IgD-negative memory B cell (primary cell): ENCODE data around the gene PMEPA1. TPM values are rescaled to one million over a fixed set of nuclear protein-coding genes. Genes with fewer than 3 reads are reported as not detected.

ENCODE experiments used
- H3K27ac Mint-ChIP-seq, 3 donors: one replicate each; pipeline ENCODE4 v1.8.0; 2020 to 2022; ENCODE audit warnings: mild to moderate bottlenecking in 3 of 3, mixed read lengths in 3 of 3, moderate library complexity in 1 of 3
- H3K27me3 Mint-ChIP-seq: one replicate; pipeline ENCODE4 v1.8.0; 2021; ENCODE audit warnings: mixed read lengths
- H3K36me3 Mint-ChIP-seq: one replicate; pipeline ENCODE4 v1.8.0; 2020; ENCODE audit warnings: mild to moderate bottlenecking, mixed read lengths
- H3K4me1 Mint-ChIP-seq, 3 donors: one replicate each; pipeline ENCODE4 v1.8.0; 2020 to 2022; ENCODE audit warnings: mixed read lengths in 3 of 3, mild to moderate bottlenecking in 1 of 3
- H3K4me3 Mint-ChIP-seq, 4 donors: one replicate each; pipeline ENCODE4 v1.8.0; 2020 to 2022; ENCODE audit warnings: mild to moderate bottlenecking in 4 of 4, mixed read lengths in 4 of 4, moderate library complexity in 3 of 4
- H3K9me3 Mint-ChIP-seq, 3 donors: one replicate each; pipeline ENCODE4 v1.8.0; 2020 to 2021; ENCODE audit warnings: mixed read lengths in 3 of 3, mild to moderate bottlenecking in 1 of 3
- polyA plus RNA-seq: library from polyadenylated mRNA; unstranded; fragments of 300-500 nt; fragmentation: Illumina TruSeq; gene quantifications from one replicate; pipeline ENCODE4 v1.2.3, GENCODE V29; 2021

PMEPA1 gene
- polyA plus RNA-seq, 1 donor from 2014 or later = 7.0 TPM

DNA sequence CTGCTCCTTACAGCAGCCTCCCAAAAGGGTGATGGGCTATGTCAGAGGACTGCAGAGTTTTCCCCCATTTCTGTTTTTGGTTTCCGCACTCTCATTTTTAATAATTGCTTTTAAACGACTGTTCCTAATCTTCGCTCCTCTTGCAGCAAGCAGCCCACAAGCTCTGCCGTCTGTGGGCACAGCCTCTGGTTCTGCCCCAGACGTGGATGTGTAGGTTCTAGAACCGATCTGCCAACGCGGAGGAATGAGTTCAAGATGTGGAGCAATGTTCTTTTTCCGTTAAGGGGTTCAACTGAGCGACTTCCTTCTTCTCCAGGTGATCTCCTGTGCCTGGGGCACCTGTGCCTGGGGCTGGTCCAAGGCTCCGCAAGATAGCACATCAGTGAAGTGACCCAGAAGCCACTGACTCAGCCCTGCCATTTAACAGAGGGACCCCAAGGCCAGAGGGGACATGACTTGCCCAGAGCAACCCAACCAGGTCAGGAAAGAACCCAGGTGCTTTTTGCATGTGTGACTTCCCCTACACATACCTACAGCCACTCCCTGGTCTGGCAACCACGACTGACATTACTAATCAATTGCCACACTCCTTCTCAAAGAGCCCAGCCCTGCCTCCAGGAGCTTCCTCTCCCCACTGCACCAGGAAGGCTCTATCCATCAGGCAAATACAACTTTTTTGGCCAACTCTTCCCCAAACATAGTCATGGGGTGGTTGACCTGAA is 22.7 kb downstream of the PMEPA1 start:
- Mint-ChIP-seq H3K4me1 (peaks cover 54 to 55% (median 54%) of the 10 kb centered on the region in 3 donors), H3K9me3 (no peaks in the 10 kb centered on the region), H3K36me3 (no peaks in the 10 kb centered on the region), H3K4me3 (peak overlapping the region in 3 of 4 donors; percentile 56 to 73 (median 61)), H3K27me3 (peaks cover 36% of the 10 kb centered on the region), H3K27ac (peak overlapping the region; percentile 12 to 82 (median 69))

DNA sequence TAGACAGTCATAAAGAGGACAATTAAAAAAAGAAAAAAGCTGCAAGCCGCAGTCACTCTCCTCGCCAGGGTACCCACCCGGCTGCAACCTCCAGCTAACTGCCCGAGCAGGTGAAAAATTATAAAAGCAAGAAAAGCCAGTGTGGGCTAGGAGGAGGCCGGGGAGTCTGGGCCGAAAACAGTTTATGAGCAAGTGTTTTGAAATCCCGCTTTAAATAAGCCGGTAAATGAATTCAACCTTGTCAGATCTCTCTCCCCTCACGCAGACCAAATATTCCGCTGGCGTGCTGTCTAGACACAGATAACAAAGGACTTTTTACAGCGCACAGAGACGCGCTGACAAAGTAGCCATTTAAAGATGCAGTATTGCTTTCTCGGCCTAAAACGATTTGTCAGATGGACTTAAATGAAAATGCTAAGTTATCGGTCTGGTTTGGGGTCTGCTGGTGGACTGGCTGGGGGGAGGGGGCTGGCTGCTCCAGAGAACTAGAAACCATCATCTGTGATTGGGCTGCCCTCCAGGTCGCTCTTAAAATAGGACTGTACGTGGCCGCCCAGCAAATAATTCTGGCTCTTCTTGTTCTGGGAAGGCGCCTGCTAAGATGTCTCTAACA is 24.6 kb downstream of the PMEPA1 start:
- Mint-ChIP-seq H3K4me1 (peaks cover 62 to 66% (median 65%) of the 10 kb centered on the region in 3 donors), H3K27ac (no peak overlapping the region), H3K4me3 (peak overlapping the region in 3 of 4 donors; percentile 56 to 80 (median 79)), H3K36me3 (no peaks in the 10 kb centered on the region), H3K27me3 (peaks cover 40% of the 10 kb centered on the region), H3K9me3 (peaks cover 0 to 2% (median 0%) of the 10 kb centered on the region in 3 donors)

DNA sequence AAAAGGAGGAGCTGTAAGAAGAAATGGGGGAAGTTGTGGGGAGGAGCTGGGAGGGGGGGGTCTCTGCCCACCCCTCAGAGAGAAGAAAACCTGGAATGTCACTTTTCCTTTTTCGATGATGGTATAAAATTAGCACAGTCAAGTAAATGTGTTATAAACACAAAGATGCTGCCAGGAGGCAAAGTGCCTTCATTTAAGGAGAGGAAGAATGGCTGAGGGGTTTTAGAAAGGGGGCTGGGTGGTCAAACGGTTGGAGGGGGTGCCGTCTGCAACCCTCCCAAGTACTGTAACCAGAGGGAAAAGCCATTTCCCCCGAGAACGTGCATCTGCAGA is 25.0 kb downstream of the PMEPA1 start:
- no peak overlapping the region for H3K27ac Mint-ChIP-seq
- H3K9me3 Mint-ChIP-seq = peaks cover 0 to 2% (median 0%) of the 10 kb centered on the region in 3 donors
- H3K36me3 Mint-ChIP-seq = no peaks in the 10 kb centered on the region
- H3K4me3 Mint-ChIP-seq = peak overlapping the region; percentile 8 to 80 (median 68)
- H3K27me3 Mint-ChIP-seq = peaks cover 40% of the 10 kb centered on the region
- H3K4me1 Mint-ChIP-seq = peaks cover 66 to 71% (median 69%) of the 10 kb centered on the region in 3 donors

DNA sequence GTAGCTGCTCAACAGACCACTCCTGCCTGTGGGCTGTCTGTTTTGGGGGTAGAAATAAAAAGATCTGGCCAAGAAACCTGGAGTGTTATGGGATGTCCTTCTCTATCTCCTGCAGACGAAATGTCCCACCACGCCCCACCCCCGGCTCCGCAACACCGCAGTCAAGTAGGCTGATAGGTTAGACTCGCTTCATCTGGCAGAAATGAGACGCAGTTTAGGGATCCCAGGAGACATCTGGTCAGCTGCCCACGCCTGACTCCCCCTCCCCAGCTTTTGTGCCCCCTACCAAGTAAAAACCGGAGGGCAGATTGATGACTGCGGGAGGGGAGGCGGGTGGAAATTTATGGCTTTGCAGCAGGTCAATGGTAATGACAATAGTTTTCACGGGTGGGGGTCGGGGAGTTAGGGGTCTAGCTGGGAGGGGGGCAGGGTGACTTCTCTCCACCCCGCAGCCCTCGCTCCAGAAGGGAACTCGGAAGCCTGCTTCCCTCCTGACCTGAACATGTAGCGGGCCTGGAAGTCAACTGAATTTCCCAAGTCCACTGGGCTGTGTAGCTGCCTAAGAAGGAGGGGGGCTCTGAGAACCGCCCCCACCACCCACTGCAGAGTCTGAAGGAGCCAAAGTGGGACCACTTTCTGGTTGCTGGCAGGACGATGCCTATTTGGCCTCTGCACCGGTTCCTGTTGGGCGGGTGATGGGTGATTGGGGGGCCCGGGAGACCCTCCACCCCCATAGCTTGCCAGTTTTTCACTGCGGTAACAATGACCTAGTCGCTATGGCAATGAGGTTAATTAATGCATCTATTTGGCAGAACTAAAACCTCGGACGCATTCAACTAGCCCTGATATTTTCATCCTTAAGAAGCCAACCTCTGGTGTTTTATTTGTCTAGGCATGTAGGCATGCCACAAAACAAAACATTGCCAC is 25.7 kb downstream of the PMEPA1 start:
- Mint-ChIP-seq H3K27ac (peak overlapping the region in 2 of 3 donors; percentile 89 to 90), H3K4me1 (peaks cover 66 to 77% (median 74%) of the 10 kb centered on the region in 3 donors), H3K4me3 (peak overlapping the region in 3 of 4 donors; percentile 8 to 80 (median 77)), H3K9me3 (peaks cover 0 to 2% (median 0%) of the 10 kb centered on the region in 3 donors), H3K27me3 (peaks cover 40% of the 10 kb centered on the region), H3K36me3 (no peaks in the 10 kb centered on the region)

DNA sequence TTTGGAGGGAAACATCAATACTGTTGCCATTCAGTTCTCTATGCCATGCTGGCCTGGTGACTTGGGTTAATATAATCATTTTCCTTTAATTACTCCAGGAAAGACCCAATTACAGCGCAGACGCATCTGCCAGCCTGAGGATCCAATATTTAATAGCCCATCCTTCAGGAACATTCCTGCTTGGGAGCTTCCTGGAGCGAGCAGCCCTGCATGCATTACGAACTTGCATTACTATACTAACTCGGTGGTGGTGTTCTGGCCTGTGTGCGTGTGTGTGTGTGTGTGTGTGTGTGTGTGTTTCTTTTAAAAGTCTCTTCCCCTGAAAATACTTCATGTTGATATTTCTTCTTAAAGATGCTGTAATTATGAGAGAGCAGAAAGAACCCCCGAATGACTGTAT is 26.5 kb downstream of the PMEPA1 start:
- peak overlapping the region in 2 of 3 donors; percentile 89 to 90 for H3K27ac Mint-ChIP-seq
- H3K4me1 Mint-ChIP-seq = peaks cover 70 to 80% (median 77%) of the 10 kb centered on the region in 3 donors
- H3K27me3 Mint-ChIP-seq = peaks cover 44% of the 10 kb centered on the region
- peaks cover 0 to 2% (median 0%) of the 10 kb centered on the region in 3 donors for H3K9me3 Mint-ChIP-seq
- peak overlapping the region; percentile 70 to 95 (median 84) for H3K4me3 Mint-ChIP-seq
- no peaks in the 10 kb centered on the region for H3K36me3 Mint-ChIP-seq

DNA sequence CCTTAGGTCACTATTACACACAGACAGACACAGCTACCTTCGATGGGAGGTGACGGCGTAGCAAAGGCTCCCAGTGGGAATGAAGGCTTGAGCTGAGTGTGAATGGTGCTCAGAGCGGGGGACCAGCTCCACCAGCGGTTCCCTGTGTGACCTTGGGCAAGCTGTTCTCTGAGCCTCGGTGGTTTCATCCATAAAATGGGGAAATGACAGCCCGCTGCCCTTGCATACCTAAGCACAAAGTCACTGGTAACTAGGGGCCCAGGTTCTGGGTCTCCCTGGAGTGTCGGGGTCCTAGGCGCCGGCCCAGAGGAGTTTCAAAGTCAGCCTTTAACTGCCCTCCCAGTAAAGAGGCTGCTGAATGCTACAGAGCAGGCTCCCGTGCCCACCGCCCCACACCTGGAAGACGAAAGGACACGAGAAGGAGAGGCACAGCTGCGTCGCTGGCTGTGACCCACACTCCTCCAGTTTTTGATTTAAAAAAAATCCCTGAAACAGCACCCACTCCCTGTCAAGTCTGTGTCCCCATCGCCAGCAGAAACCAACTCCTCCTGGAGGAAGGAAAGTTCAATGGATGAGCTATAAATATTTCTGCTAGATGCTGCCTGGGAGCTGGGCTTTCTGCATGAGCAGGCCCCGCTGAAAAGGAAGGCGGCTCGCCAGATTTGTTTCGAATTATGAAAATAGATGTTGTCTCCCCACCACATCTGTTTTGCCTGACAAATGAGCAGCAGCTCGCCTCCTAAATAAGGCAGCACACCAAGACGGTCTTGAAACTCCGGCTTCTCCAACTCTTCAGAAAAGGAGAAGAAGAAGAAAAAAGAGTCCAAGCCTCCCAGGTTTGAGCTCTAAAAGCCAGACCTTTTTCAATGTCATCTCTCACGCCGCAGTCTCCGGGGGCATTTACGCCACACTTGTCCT is 27.4 kb downstream of the PMEPA1 start:
- Mint-ChIP-seq H3K27ac (peak overlapping the region; percentile 89 to 95 (median 90)), H3K4me1 (peaks cover 69 to 78% (median 77%) of the 10 kb centered on the region in 3 donors), H3K9me3 (peaks cover 0 to 2% (median 0%) of the 10 kb centered on the region in 3 donors), H3K36me3 (no peaks in the 10 kb centered on the region), H3K27me3 (peaks cover 45% of the 10 kb centered on the region), H3K4me3 (peak overlapping the region; percentile 70 to 95 (median 84))

DNA sequence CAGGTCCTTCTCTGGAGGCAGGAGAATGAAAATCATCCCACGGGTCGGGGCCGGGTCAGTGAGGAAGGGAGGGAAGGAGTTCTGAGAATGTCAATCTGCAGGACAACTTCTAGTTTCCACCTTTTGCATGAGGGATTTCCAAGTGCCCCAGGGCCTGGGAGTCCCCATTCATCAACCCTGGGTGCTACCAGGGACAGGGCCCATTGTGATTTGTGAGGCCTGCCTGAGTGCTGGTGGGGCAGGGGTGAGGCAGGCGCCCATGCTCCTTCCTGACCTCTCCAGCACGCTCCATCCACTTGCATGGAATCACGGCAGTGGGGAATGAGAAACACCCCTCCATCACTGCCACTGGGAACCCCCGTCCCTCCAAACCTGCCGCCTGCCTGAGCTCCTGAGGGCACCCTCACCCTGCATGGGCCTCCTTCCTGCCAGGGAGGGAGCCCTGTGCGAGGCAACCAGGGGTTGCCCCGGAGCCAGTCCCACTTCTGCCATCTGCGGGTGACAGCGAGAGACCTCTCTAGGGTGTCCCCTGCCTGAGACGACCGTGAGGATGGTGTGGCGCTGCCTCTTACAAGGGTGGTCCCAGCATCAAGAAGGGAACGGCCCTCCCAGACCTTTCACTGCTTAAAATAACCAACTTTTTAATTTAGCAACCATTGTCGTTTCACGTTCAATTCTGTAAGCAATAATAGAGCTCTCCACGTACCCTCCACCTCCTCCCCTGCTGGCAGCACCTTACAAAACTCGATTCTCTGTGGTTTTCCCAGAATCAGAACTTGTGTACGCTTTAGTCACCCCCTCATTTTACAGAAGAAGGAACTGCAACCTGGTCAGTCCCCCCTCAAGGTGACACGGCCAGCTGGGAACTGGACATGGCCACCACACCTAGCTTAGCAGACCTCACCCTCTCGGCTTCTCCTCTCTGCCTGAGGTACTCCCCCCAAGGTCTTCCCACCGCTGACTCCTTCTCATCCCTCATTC is 28.6 kb downstream of the PMEPA1 start:
- Mint-ChIP-seq H3K4me1 (peaks cover 67 to 81% (median 80%) of the 10 kb centered on the region in 3 donors), H3K27ac (peak overlapping the region; percentile 89 to 95 (median 90)), H3K9me3 (peaks cover 0 to 2% (median 0%) of the 10 kb centered on the region in 3 donors), H3K4me3 (peak overlapping the region; percentile 70 to 95 (median 90)), H3K27me3 (peaks cover 42% of the 10 kb centered on the region), H3K36me3 (no peaks in the 10 kb centered on the region)

DNA sequence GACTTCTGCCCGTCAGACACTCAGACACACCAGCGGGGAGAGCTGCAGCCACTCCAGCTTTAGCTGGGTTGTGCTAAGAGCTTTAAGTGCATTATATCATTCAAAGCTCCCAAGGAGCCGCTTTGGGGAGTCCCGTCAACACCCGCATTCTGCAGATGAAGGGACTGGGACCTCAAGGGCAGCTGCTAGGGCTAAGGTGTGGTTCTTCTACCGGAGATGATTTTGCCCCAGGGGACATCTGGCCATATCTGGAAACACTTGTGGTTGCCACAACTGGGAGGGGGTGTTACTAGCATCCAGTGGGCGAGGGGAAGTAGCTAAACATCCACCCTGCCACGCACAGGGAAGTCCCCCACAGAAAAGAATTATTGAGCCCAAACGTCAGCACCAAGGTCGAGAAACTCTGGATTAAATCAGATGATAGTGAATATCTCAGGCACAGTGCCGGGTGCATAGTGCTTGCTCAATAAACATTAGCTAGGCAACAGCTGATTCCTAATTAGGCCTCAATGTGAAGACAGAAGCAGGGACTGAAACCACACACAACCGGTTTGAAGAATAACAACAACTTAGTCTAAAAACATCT is 29.6 kb downstream of the PMEPA1 start:
- H3K36me3 Mint-ChIP-seq = no peaks in the 10 kb centered on the region
- peak overlapping the region; percentile 70 to 95 (median 82) for H3K4me3 Mint-ChIP-seq
- H3K9me3 Mint-ChIP-seq = peaks cover 0 to 2% (median 0%) of the 10 kb centered on the region in 3 donors
- peaks cover 36% of the 10 kb centered on the region for H3K27me3 Mint-ChIP-seq
- peaks cover 62 to 79% (median 77%) of the 10 kb centered on the region in 3 donors for H3K4me1 Mint-ChIP-seq
- H3K27ac Mint-ChIP-seq = peak overlapping the region; percentile 89 to 95 (median 90)

DNA sequence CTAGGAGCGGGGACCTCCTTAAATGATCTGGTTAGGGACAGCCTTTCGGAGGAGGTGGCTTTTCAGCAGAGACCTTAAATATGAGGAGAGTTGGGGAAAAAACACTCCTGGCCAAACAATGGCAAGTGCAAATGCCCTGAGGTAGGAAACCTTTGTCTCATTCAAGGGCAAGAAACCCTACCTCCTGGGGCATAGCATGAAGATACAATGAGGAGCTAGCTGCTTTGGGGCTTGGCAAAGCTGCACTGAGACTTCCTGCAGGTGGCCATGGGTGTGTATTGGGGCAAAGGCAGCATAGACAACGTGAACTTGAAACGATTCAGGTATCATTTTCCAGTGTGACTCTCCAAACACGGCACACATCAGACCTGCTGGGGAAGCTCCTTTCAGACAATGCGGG is 30.7 kb downstream of the PMEPA1 start:
- Mint-ChIP-seq H3K4me3 (peak overlapping the region; percentile 70 to 95 (median 82)), H3K4me1 (peaks cover 56 to 74% (median 70%) of the 10 kb centered on the region in 3 donors)

DNA sequence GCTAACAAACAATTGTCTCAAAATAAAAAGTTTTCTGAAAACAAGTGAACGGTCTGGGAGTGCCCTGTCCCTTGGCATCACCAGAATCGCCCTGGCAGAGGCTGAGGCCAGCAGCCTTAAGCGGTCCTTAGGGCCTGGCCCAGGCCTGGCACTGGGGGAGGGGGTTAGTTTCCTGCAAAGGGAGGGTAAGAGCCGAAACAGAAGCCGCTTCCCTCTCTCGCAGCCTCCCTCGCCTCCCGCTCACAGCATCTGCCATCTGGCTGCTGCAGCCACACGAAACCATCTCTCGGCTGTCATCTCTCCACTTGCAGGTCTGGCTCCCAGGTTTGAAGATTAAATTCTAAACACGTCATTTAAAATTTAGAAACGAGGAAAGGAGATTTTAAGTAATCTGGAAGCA is 31.5 kb downstream of the PMEPA1 start:
- Mint-ChIP-seq H3K27me3 (peaks cover 29% of the 10 kb centered on the region), H3K9me3 (peaks cover 0 to 2% (median 0%) of the 10 kb centered on the region in 3 donors), H3K4me3 (peak overlapping the region in 3 of 4 donors; percentile 9 to 77 (median 67)), H3K27ac (peak overlapping the region in 2 of 3 donors; percentile 41 to 83), H3K36me3 (no peaks in the 10 kb centered on the region), H3K4me1 (peaks cover 56 to 71% (median 62%) of the 10 kb centered on the region in 3 donors)

More for the DNA sequence above, 30.7 kb downstream of the PMEPA1 start:
- Mint-ChIP-seq H3K27ac (peak overlapping the region in 2 of 3 donors; percentile 41 to 83), H3K9me3 (peaks cover 0 to 2% (median 0%) of the 10 kb centered on the region in 3 donors), H3K27me3 (peaks cover 29% of the 10 kb centered on the region), H3K36me3 (no peaks in the 10 kb centered on the region)

DNA sequence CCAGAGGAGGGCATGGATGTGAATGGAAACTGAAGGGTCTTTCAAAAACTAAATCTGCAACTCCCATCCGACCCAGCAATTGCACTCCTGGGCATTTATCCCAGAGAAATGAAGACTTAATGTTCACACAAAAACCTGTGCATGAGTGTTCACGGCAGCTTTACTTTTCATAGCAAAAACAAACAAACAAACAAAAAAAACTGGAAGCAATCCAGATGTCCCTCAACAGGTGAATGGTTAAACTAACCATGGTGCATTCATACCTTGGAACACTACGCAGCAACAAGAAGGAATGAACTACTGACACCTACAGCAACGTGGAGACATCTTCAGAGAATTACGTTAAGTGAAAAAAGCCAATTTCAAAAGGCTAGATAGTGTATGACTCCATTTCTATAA is 32.2 kb downstream of the PMEPA1 start:
- Mint-ChIP-seq H3K9me3 (peaks cover 0 to 2% (median 0%) of the 10 kb centered on the region in 3 donors), H3K36me3 (no peaks in the 10 kb centered on the region), H3K4me1 (peaks cover 51 to 64% (median 55%) of the 10 kb centered on the region in 3 donors), H3K27me3 (peaks cover 29% of the 10 kb centered on the region), H3K27ac (no peak overlapping the region), H3K4me3 (peak overlapping the region in 1 of 4 donors; percentile 69)
